SJSA1 (cell line): ENCODE measurements around the gene KRTAP4-3. TPM values are rescaled to one million over a fixed set of nuclear protein-coding genes. Genes with fewer than 3 reads are reported as not detected.
"Not testable (repeated sequence)": the region's sequence is repeated elsewhere in the genome, so short reads cannot be mapped to it uniquely, and the experiment has no call there.

Source experiments
- DNase-seq, 2 experiments: peaks; one replicate each; pipeline ENCODE4 v3.0.0-alpha.2; 2015 to 2020; ENCODE audit warnings: low spot score in 2 of 2, low read depth in 1 of 2
- H3K27ac ChIP-seq: fragments of 250-450 bp; sonication (Bioruptor Pico); 2 replicates; pipeline ENCODE4 v1.5.1; 2020; ENCODE audit warnings: mild to moderate bottlenecking, moderate library complexity
- H3K27me3 ChIP-seq: fragments of 250-450 bp; sonication (Bioruptor Pico); replicated peaks from 2 replicates; pipeline ENCODE4 v1.5.1; 2020; ENCODE audit warnings: mild to moderate bottlenecking, moderate library complexity
- H3K36me3 ChIP-seq: fragments of 250-450 bp; sonication (Bioruptor Pico); 2 replicates; pipeline ENCODE4 v1.5.1; 2020; ENCODE audit warnings: mild to moderate bottlenecking
- H3K4me1 ChIP-seq: fragments of 250-450 bp; sonication (Bioruptor Pico); replicated peaks from 2 replicates; pipeline ENCODE4 v1.6.1; 2021; ENCODE audit warnings: mild to moderate bottlenecking
- H3K4me3 ChIP-seq: fragments of 250-450 bp; sonication (Bioruptor Pico); 2 replicates; pipeline ENCODE4 v1.5.1; 2020; ENCODE audit warnings: mild to moderate bottlenecking
- H3K9me3 ChIP-seq: fragments of 250-450 bp; sonication (Bioruptor Pico); replicated peaks from 2 replicates; pipeline ENCODE4 v1.5.1; 2020; ENCODE audit warnings: mild to moderate bottlenecking
- total RNA-seq: library from RNA; depleted of rRNA; stranded (reverse); fragments of >200 nt; shearing (Covaris generic); gene quantifications from 2 replicates; pipeline ENCODE4 v1.2.3, GENCODE V29; 2014

KRTAP4-3 gene
- total RNA-seq, 1 experiment from 2014 or later = not detected

DNA sequence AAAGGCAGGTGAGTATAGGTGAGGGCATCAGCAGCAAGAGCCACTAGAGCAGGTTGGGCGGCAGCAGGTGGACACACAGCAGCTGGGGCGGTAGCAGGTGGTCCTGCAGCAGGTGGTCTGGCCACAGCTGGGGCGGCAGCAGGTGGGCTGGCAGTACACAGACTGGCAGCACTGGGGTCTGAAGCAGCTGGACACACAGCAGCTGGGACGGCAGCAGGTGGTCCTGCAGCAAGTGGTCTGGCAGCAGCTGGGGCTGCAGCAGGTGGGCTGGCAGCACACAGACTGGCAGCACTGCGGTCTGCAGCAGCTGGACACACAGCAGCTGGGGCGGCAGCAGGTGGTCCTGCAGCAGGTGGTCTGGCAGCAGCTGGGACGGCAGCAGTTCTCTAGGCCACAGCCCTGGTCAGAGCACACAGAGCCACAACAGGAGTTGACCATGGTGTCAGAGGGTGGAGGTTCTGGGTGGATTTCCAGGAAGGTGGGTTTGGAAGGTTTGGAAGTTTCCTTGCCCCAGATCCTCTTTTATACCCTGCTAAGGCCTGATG, 9.8 kb upstream of the KRTAP4-3 start, which contains the start of gene KRTAP4-2:
KRTAP4-2 (minus strand) TSS at position 495 of the 545 bp plus-strand sequence; CDS start at position 438, 57 bp downstream.
- no peak for DNase-seq
- Histone ChIP-seq H3K4me1 (no peaks in the 10 kb centered on the region), H3K4me3 (no peak within 1 kb of the TSS), H3K27ac (no peak within 1 kb of the TSS), H3K36me3 (no peaks in the 10 kb centered on the region), H3K9me3 (no peaks in the 10 kb centered on the region), H3K27me3 (no peaks in the 10 kb centered on the region; the same call in 1 of the 2 replicates)

DNA sequence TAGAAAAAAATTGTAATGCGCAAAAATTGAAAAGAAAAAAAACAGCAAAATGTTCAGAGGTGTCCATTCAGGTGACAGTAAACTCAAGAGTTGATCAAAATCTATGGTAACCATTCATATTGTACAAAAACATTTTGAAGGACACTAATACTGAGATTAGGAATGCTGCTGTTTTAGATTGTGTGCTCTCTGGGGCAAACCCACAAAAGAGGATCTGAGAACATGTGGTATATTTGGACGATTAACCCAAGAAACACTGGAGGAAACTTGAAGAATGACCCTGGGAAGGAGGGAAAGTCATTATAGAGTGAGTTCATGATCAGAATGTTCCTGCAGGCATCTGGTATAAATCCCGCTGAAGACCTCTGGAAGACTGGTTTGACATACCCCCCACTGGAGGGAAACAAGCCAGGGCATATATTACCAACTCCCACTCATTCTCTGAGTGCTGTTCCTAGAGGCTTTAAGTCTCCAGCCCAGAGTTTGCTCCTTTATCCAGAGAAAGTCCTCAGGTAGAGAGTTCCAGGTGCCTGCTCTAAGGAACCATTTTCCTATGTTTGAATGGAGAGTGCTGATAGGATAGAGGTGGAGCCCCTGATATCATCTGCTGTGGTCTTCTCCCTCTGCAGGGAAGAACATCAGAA, 8.8 kb upstream of the KRTAP4-3 start:
- no peak for DNase-seq
- Histone ChIP-seq H3K4me3 (no peak overlapping the region), H3K4me1 (no peaks in the 10 kb centered on the region), H3K27me3 (no peaks in the 10 kb centered on the region; the same call in 1 of the 2 replicates), H3K36me3 (no peaks in the 10 kb centered on the region), H3K9me3 (no peaks in the 10 kb centered on the region), H3K27ac (no peak overlapping the region)

DNA sequence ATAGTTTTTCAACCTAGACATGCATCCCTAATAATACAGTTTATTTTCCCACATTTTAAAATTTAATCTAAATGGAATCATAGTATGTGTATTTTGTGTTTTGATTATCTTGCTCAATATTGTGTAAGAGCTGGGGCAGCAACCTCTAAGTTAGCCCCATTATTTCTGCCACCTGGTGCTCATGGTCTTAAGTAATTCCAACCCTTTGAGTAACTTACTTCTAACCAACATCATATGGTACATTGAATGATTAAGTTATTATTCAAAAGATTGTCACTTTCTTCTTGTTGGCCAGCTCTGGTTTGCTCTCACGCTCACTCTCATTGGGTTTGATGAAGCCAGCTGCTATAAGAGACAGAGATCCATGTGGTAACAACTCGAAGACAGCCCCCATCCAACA, 3.9 kb upstream of the KRTAP4-3 start:
- H3K27me3 ChIP-seq = no peaks in the 10 kb centered on the region; the same call in 1 of the 2 replicates

DNA sequence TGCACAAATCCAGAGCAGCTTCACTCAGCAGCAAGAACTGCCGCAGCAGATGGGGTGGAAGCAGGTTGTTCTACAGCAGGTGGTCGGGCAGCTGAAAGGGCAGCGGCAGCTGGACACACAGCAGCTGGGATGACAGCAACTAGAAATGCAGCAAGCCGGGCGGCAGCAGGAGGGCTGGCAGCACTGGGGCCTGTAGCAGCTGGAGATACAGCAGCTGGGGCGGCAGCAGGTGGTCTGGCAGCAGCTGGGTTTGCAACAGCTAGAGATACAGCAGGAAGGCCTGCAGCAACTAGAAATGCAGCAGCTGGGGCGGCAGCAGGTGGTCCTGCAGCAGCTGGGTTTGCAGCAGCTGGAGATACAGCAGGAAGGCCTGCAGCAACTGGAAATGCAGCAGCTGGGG, 460 bp downstream of the KRTAP4-3 start:
- H3K9me3 ChIP-seq = no peaks in the 10 kb centered on the region
- no peak for DNase-seq
- no peaks in the 10 kb centered on the region for H3K4me1 ChIP-seq

More for the DNA sequence above, 3.9 kb upstream of the KRTAP4-3 start:
- no peak for DNase-seq
- Histone ChIP-seq H3K36me3 (no peaks in the 10 kb centered on the region), H3K4me1 (no peaks in the 10 kb centered on the region), H3K4me3 (no peak overlapping the region), H3K27ac (no peak overlapping the region), H3K9me3 (no peaks in the 10 kb centered on the region)

DNA sequence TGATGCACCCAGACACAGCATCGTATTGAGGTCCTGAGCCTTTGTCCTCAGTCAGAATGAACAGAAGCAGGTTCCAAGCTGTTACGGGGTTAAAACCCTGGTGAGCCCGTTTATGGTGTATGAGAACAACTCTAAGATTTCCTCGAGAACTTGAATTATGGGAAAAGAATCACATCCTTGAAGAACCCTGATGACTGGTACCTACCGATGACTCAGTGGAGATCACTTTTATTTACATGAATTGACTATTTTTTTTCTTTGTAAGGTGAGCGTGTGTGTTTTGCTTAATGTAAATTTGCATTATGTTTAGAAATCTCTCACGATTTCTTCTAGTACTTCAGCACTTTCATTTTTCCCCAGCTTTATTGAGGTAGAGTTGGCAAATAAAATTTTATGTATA, 4.2 kb downstream of the KRTAP4-3 start:
- no peak overlapping the region for H3K4me3 ChIP-seq
- H3K27me3 ChIP-seq = no peaks in the 10 kb centered on the region; the same call in 1 of the 2 replicates
- no peaks in the 10 kb centered on the region for H3K4me1 ChIP-seq
- no peak for DNase-seq
- no peaks in the 10 kb centered on the region for H3K36me3 ChIP-seq
- H3K9me3 ChIP-seq = no peaks in the 10 kb centered on the region
- no peak overlapping the region for H3K27ac ChIP-seq

More for the DNA sequence above, 460 bp downstream of the KRTAP4-3 start:
- Histone ChIP-seq H3K27ac (no peak overlapping the region), H3K36me3 (no peaks in the 10 kb centered on the region), H3K27me3 (no peaks in the 10 kb centered on the region; the same call in 1 of the 2 replicates), H3K4me3 (no peak overlapping the region)

DNA sequence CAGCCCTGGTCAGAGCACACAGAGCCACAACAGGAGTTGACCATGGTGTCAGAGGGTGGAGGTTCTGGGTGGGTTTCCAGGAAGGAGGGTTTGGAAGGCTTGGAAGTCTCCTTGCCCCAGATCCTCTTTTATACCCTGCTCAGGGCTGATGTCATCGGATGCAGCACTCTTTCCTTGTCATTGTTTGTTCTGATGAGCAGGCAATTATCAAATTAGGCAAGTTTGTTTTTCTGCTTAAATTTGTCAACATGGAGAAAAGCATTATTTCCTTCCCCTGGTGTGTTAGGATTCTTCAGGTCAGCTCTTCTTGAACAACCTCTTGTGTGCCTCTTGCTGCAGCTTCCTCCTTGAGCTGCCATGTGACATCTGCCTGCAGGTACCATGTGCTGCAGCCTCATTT, 7.4 kb downstream of the KRTAP4-3 start, which contains the start of gene KRTAP4-4:
KRTAP4-4 (minus strand) TSS at position 101 of the 400 bp plus-strand sequence; CDS start at position 44, 57 bp downstream.
- Histone ChIP-seq H3K36me3 (no peaks in the 10 kb centered on the region), H3K27me3 (no peaks in the 10 kb centered on the region), H3K9me3 (no peaks in the 10 kb centered on the region), H3K4me1 (no peaks in the 10 kb centered on the region), H3K27ac (no peak within 1 kb of the TSS), H3K4me3 (no peak within 1 kb of the TSS)
- DNase-seq = no peak

DNA sequence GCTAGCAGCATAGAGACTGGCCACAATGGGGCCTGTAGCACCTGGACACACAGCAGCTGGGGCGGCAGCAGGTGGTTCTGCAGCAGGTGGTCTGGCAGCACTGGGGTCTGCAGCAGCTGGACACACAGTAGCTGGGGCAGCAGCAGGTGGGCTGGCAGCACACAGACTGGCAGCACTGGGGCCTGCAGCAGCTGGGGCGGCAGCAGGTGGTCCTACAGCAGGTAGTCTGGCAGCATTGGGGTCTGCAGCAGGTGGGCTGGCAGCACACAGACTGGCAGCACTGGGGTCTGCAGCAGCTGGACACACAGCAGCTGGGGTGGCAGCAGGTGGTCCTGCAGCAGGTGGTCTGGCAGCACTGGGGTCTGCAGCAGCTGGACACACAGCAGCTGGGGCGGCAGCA, 7.8 kb downstream of the KRTAP4-3 start:
- DNase-seq, H3K9me3 ChIP-seq, H3K36me3 ChIP-seq: not testable (repeated sequence)

DNA sequence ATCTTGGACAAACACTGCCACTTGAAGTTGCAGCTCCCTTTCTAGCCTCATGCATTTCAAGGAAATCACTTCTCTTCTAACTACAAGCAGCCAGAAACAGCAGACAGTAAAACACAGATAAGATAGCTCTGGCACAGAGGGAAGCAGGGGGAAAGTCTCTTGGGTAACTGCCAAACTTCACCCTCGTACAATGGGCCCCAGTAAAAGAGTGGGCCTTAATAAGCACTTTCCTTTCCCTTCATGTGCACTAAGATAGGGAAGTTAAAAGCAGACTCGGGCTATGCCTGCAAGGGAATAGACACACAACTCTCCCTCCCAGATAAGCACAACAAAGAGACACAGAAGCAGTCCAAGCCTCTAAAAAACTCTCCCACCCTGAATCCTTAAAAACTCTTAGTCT, 14.2 kb downstream of the KRTAP4-3 start:
- no peak for DNase-seq
- no peaks in the 10 kb centered on the region for H3K36me3 ChIP-seq
- H3K27ac ChIP-seq = no peak overlapping the region

More for the DNA sequence above, 7.8 kb downstream of the KRTAP4-3 start:
- not testable (repeated sequence) for H3K27ac ChIP-seq, H3K27me3 ChIP-seq, H3K4me3 ChIP-seq, H3K4me1 ChIP-seq

DNA sequence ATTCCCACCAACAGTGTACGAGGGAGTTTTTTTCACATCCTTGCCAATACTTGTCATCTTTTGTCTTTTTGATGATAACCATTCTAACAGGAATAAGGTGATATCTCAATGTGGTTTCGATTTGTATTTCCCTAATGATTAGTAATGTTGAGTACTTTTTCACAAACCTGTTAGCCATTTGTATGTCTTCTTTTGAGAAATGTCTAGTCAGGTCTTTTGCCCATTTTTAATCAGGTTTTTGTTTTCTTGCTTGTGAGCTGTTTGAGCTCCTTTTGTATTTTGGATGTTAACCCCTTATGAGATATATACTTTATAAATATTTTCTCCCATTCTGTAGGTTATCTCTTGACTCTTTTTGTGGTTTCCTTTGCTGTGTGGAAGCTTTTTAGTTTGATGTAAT, 16.5 kb downstream of the KRTAP4-3 start:
- H3K36me3 ChIP-seq = no peaks in the 10 kb centered on the region
- H3K4me3 ChIP-seq = no peak overlapping the region
- H3K9me3 ChIP-seq = no peaks in the 10 kb centered on the region
- no peaks in the 10 kb centered on the region; the same call in 1 of the 2 replicates for H3K27me3 ChIP-seq
- no peak for DNase-seq
- H3K4me1 ChIP-seq = no peaks in the 10 kb centered on the region
- H3K27ac ChIP-seq = no peak overlapping the region

More for the DNA sequence above, 14.2 kb downstream of the KRTAP4-3 start:
- Histone ChIP-seq H3K27me3 (no peaks in the 10 kb centered on the region; the same call in 1 of the 2 replicates), H3K9me3 (no peaks in the 10 kb centered on the region), H3K4me1 (no peaks in the 10 kb centered on the region), H3K4me3 (no peak overlapping the region)

DNA sequence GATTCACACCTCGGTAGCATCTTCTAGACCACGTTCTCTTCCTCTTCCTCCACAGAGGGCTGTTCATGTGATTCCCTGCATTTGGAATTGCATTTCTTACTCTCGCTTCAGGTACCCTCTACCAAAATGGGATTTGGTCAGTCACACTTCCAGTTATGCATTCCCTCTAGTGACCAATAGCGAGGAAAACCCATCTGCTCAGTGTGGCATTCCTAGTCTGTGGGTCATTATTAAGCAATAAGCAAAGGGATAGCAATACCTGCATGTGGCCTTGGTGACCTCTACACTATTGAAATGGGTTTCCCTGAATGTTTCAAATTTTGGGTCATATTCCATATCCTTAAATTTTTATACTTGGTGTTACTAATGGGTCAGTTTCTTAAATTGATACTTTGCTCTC, 18.0 kb downstream of the KRTAP4-3 start:
- Histone ChIP-seq H3K27me3 (no peaks in the 10 kb centered on the region; the same call in 1 of the 2 replicates), H3K27ac (no peak overlapping the region), H3K36me3 (no peaks in the 10 kb centered on the region), H3K4me1 (no peaks in the 10 kb centered on the region), H3K4me3 (no peak overlapping the region), H3K9me3 (no peaks in the 10 kb centered on the region)
- DNase-seq = no peak

DNA sequence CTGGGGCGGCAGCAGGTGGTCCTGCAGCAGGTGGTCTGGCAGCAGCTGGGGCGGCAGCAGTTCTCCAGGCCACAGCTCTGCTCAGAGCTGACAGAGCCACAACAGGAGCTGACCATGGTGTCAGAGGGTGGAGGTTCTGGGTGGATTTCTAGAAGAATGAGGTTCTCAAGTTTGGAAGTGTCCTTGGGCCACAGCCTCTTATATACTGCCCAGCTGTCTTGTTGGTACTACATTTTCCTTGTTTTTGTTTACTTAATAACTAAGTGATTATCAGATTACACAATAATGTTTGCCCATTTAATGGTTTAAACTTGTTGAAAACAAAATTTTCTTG, 18.4 kb downstream of the KRTAP4-3 start, which contains the start of gene KRTAP4-5:
KRTAP4-5 (minus strand) TSS at position 174 of the 334 bp plus-strand sequence; CDS start at position 116, 58 bp downstream.
- Histone ChIP-seq H3K36me3 (no peaks in the 10 kb centered on the region), H3K27ac (no peak within 1 kb of the TSS), H3K4me1 (no peaks in the 10 kb centered on the region)

DNA sequence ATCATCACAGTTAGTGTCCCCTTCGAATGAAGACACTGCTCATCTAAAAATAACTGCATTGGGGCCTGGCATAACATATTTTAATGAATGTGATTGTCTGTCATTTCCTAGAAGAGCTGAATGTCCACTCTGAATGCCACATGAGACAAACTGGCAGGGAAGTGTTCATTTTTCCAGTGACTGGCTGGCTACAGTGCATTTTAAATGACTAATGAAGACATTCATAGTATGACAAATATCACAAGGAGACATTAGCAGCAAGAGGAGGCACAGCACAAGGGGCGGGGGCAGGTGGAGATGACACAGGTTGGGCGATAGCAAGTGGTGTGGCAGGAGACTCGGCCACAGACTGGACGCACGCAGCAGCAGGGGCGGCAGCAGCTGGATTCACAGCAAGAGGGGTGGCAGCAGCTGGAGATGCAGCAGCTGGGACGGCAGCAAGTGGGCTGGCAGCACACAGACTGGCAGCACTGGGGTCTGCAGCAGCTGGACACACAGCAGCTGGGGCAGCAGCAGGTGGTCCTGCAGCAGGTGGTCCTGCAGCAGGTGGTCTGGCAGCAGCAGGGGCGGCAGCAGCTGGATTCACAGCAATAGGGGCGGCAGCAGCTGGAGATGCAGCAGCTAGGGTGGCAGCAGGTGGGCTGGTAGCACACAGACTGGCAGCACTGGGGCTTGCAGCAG, 18.9 kb downstream of the KRTAP4-3 start:
- not testable (repeated sequence) for H3K4me3 ChIP-seq, DNase-seq

More for the DNA sequence above, 18.4 kb downstream of the KRTAP4-3 start, which contains the start of gene KRTAP4-5:
- Histone ChIP-seq H3K4me3 (no peak within 1 kb of the TSS), H3K27me3 (no peaks in the 10 kb centered on the region; the same call in 1 of the 2 replicates), H3K9me3 (no peaks in the 10 kb centered on the region)
- DNase-seq = no peak

DNA sequence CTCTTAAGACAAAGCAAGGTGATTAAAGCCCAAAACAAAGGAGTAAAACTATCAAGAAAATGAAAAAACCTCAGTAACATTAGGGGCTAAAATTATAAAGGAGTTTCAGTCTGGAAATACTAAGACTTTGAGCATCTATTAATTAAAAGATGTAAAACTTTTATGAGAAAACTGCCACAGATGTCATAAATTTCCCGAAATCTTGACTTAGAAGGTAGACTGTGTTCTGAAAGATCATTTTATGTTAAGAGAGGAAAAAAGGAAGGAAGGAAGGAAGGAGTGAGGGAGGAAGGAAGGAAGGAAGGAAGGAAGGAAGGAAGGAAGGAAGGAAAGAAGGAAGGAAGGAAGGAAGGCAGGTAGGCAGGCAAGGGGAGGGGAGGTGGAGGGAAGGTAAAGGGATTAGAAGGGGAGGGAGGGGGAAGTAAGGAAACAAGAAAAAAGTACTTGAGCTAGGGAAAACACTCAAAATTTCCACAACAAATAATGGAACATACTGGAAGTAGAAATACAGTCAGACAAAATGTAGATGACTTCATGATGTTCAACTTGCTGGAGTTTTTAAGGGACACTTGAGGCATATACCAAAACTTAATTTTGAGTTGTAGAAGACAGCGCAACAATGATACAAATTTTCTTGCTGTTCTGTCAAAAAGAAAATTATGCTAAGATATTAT, 20.4 kb downstream of the KRTAP4-3 start:
- Histone ChIP-seq H3K4me3 (no peak overlapping the region), H3K36me3 (no peaks in the 10 kb centered on the region), H3K4me1 (no peaks in the 10 kb centered on the region), H3K9me3 (no peaks in the 10 kb centered on the region; the same call in 1 of the 2 replicates), H3K27me3 (no peaks in the 10 kb centered on the region; the same call in 1 of the 2 replicates), H3K27ac (no peak overlapping the region)
- DNase-seq = no peak

More for the DNA sequence above, 18.9 kb downstream of the KRTAP4-3 start:
- H3K9me3 ChIP-seq, H3K27me3 ChIP-seq, H3K36me3 ChIP-seq, H3K27ac ChIP-seq, H3K4me1 ChIP-seq: not testable (repeated sequence)
